Measurements from ENCODE around the gene TBCC.

TBCC gene

GRCh38 chr6:42761287-42762067 is 15.6 kb upstream of the TBCC start:
- DNase-seq (ENCODE audit: insufficient read length, low spot score): no peak
- no peak for FAIRE-seq
- TF ChIP-seq POLR2AphosphoS5 (IDR thresholded peaks at IDR 0.05; ENCODE audit: low read depth, low read length) (no peak), SPI1 (IDR thresholded peaks at IDR 0.05; ENCODE audit: low read depth, low read length) (no peak), TAF1 (IDR thresholded peaks at IDR 0.05; ENCODE audit: low read depth, low read length) (no peak), PAX5 (IDR thresholded peaks at IDR 0.05; ENCODE audit: insufficient read depth, low read length, severe bottlenecking) (no peak), POU2F2 (IDR thresholded peaks at IDR 0.05; ENCODE audit: low read depth, low read length) (no peak), POLR2A (IDR thresholded peaks at IDR 0.05; ENCODE audit: low read depth, low read length) (no peak)

GRCh38 chr6:42758756-42759430 is 13.0 kb upstream of the TBCC start:
- FAIRE-seq (no peak), DNase-seq (ENCODE audit: insufficient read length, low spot score) (no peak)
- no peak for TF ChIP-seq POU2F2 (IDR thresholded peaks at IDR 0.05; ENCODE audit: low read depth, low read length)
- no peak for TF ChIP-seq POLR2A (IDR thresholded peaks at IDR 0.05; ENCODE audit: low read depth, low read length)
- no peak for TF ChIP-seq PAX5 (IDR thresholded peaks at IDR 0.05; ENCODE audit: insufficient read depth, low read length, severe bottlenecking)
- TF ChIP-seq TAF1 (IDR thresholded peaks at IDR 0.05; ENCODE audit: low read depth, low read length): no peak
- TF ChIP-seq SPI1 (IDR thresholded peaks at IDR 0.05; ENCODE audit: low read depth, low read length): no peak
- no peak for TF ChIP-seq POLR2AphosphoS5 (IDR thresholded peaks at IDR 0.05; ENCODE audit: low read depth, low read length)

- TF ChIP-seq PAX5 (IDR thresholded peaks at IDR 0.05; ENCODE audit: insufficient read depth, low read length, severe bottlenecking) (no peak), POU2F2 (IDR thresholded peaks at IDR 0.05; ENCODE audit: low read depth, low read length) (no peak), POLR2A (IDR thresholded peaks at IDR 0.05; ENCODE audit: low read depth, low read length) (no peak), TAF1 (IDR thresholded peaks at IDR 0.05; ENCODE audit: low read depth, low read length) (no peak), SPI1 (IDR thresholded peaks at IDR 0.05; ENCODE audit: low read depth, low read length) (no peak), POLR2AphosphoS5 (IDR thresholded peaks at IDR 0.05; ENCODE audit: low read depth, low read length) (no peak)
- DNase-seq (ENCODE audit: insufficient read length, low spot score): no peak
- no peak for FAIRE-seq
These were observed 10.8 kb upstream of the TBCC start for GRCh38 chr6:42756722-42757121.

GRCh38 chr6:42754759-42755158 is 8.9 kb upstream of the TBCC start:
- DNase-seq (ENCODE audit: insufficient read length, low spot score) (no peak), FAIRE-seq (no peak)

GRCh38 chr6:42751055-42751454 is 5.2 kb upstream of the TBCC start:
- TF ChIP-seq POU2F2 (IDR thresholded peaks at IDR 0.05; ENCODE audit: low read depth, low read length) (no peak), TAF1 (IDR thresholded peaks at IDR 0.05; ENCODE audit: low read depth, low read length) (no peak), POLR2AphosphoS5 (IDR thresholded peaks at IDR 0.05; ENCODE audit: low read depth, low read length) (no peak), POLR2A (IDR thresholded peaks at IDR 0.05; ENCODE audit: low read depth, low read length) (no peak)
- no peak for DNase-seq (ENCODE audit: insufficient read length, low spot score)
- no peak for FAIRE-seq

More at GRCh38 chr6:42754759-42755158, 8.9 kb upstream of the TBCC start:
- TF ChIP-seq PAX5 (IDR thresholded peaks at IDR 0.05; ENCODE audit: insufficient read depth, low read length, severe bottlenecking): no peak
- no peak for TF ChIP-seq SPI1 (IDR thresholded peaks at IDR 0.05; ENCODE audit: low read depth, low read length)
- no peak for TF ChIP-seq POLR2A (IDR thresholded peaks at IDR 0.05; ENCODE audit: low read depth, low read length)
- TF ChIP-seq POLR2AphosphoS5 (IDR thresholded peaks at IDR 0.05; ENCODE audit: low read depth, low read length): no peak
- no peak for TF ChIP-seq TAF1 (IDR thresholded peaks at IDR 0.05; ENCODE audit: low read depth, low read length)
- no peak for TF ChIP-seq POU2F2 (IDR thresholded peaks at IDR 0.05; ENCODE audit: low read depth, low read length)

GRCh38 chr6:42748203-42748898 is 2.4 kb upstream of the TBCC start:
- TF ChIP-seq TAF1 (IDR thresholded peaks at IDR 0.05; ENCODE audit: low read depth, low read length) (no peak), POU2F2 (IDR thresholded peaks at IDR 0.05; ENCODE audit: low read depth, low read length) (no peak), SPI1 (IDR thresholded peaks at IDR 0.05; ENCODE audit: low read depth, low read length) (no peak), POLR2AphosphoS5 (IDR thresholded peaks at IDR 0.05; ENCODE audit: low read depth, low read length) (no peak), PAX5 (IDR thresholded peaks at IDR 0.05; ENCODE audit: insufficient read depth, low read length, severe bottlenecking) (no peak), POLR2A (IDR thresholded peaks at IDR 0.05; ENCODE audit: low read depth, low read length) (no peak)
- DNase-seq (ENCODE audit: insufficient read length, low spot score): no peak
- peak; percentile 20 for FAIRE-seq

DNA sequence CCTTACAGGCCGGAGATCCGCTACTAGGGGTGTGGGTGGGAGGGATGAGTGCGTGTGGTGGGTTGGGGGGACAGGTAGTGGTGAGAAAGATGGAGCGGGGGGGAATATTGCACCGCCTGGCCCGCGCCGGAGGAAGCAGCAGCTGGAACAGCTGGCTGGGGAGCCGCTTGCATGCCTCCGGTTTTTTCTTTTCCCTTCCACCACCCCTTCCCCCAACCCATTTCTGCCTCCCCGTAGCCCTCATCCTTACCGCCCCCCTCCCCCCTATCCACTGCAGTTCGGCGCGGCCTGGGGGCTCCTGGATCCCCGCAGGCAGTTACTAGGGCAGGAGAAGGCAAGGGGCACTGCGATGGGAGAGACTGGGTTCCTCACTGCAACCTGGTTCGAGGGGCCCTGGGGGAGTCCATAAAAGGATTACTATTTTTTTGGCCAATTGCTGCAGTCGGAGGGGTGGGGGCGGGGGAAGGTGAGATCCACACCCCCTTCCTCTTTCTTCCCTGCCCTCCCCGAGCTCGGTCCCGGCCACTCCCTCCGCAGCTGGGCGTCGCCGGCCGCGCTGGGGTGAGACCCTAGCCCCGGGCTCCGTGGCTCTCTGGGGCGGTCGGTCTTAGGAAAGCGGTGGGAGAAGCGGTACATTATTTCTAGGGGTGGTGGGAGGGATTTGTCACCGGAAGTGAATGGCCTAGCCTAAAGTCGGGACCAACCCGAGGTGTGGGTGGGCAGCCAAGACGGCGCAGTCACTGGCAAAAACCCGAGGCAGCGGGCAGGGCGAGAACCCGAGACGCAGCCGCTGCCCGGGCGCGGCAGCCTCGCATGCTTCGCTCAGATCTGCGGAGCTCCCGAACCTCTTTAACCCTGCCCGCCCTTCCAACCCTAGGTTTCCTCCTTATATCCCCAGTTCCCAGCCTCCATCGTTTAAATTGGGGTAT is 824 bp upstream of the TBCC start:
- peak; percentile 86 for DNase-seq (ENCODE audit: insufficient read length, low spot score)
- peak; percentile 87 for FAIRE-seq
- TF ChIP-seq POU2F2 (IDR thresholded peaks at IDR 0.05; ENCODE audit: low read depth, low read length) (peak; percentile 55; the same call in 1 of the 2 replicates), POLR2A (IDR thresholded peaks at IDR 0.05; ENCODE audit: low read depth, low read length) (peak; percentile 65), POLR2AphosphoS5 (IDR thresholded peaks at IDR 0.05; ENCODE audit: low read depth, low read length) (peak; percentile 81), SPI1 (IDR thresholded peaks at IDR 0.05; ENCODE audit: low read depth, low read length) (peak; percentile 90), TAF1 (IDR thresholded peaks at IDR 0.05; ENCODE audit: low read depth, low read length) (peak; percentile 68; the same call in 1 of the 2 replicates), PAX5 (IDR thresholded peaks at IDR 0.05; ENCODE audit: insufficient read depth, low read length, severe bottlenecking) (no peak)

- TF ChIP-seq SPI1 (IDR thresholded peaks at IDR 0.05; ENCODE audit: low read depth, low read length): no peak
- TF ChIP-seq PAX5 (IDR thresholded peaks at IDR 0.05; ENCODE audit: insufficient read depth, low read length, severe bottlenecking): no peak
- no peak for TF ChIP-seq POLR2AphosphoS5 (IDR thresholded peaks at IDR 0.05; ENCODE audit: low read depth, low read length)
- no peak for TF ChIP-seq POLR2A (IDR thresholded peaks at IDR 0.05; ENCODE audit: low read depth, low read length)
- no peak for TF ChIP-seq POU2F2 (IDR thresholded peaks at IDR 0.05; ENCODE audit: low read depth, low read length)
- no peak for TF ChIP-seq TAF1 (IDR thresholded peaks at IDR 0.05; ENCODE audit: low read depth, low read length)
- DNase-seq (ENCODE audit: insufficient read length, low spot score) (peak; percentile 31), FAIRE-seq (peak; percentile 16)
These were observed 742 bp downstream of the TBCC start for GRCh38 chr6:42745083-42745639.
